Thoracic aorta (tissue), 2 donors: Measurements from ENCODE around the gene SEC24C. TPM values are rescaled to one million over a fixed set of nuclear protein-coding genes. Genes with fewer than 3 reads are reported as not detected.

ENCODE experiments used
- ATAC-seq: fragments of 150-250 bp; one replicate; pipeline ENCODE4 v1.8.0; 2017; ENCODE audit warnings: low read depth; ENCODE audit not compliant: insufficient number of reproducible peaks, low FRiP score
- DNase-seq: peaks from one replicate; pipeline ENCODE4 v3.0.0-alpha.2; 2020; ENCODE audit warnings: low spot score
- H3K27ac ChIP-seq, 2 donors: fragments of 200-600 bp; sonication (generic); 1 replicate in 1 of 2; 2 replicates in 1 of 2; pipeline ENCODE4 v1.5.1; 2016; ENCODE audit warnings: mild to moderate bottlenecking in 2 of 2, moderate library complexity in 2 of 2
- H3K27me3 ChIP-seq: fragments of 200-600 bp; sonication (generic); replicated peaks from 2 replicates; pipeline ENCODE4 v1.6.0; 2016; ENCODE audit warnings: mild to moderate bottlenecking; ENCODE audit not compliant: insufficient read depth
- H3K36me3 ChIP-seq: fragments of 200-600 bp; sonication (generic); one replicate; pipeline ENCODE4 v1.5.1; 2016
- H3K4me1 ChIP-seq, 2 donors: fragments of 200-600 bp; sonication (generic); 1 replicate in 1 of 2; 2 replicates in 1 of 2; pipeline versions ENCODE4 v1.5.1 to v1.6.0; 2016; ENCODE audit warnings: low read depth in 2 of 2, mild to moderate bottlenecking in 1 of 2; ENCODE audit not compliant: control insufficient read depth in 1 of 2
- H3K4me3 ChIP-seq: fragments of 200-600 bp; sonication (generic); 2 replicates; pipeline ENCODE4 v1.5.1; 2016; ENCODE audit warnings: mild to moderate bottlenecking
- H3K9me3 ChIP-seq: fragments of 200-600 bp; sonication (generic); 2 replicates; pipeline ENCODE4 v1.5.1; 2016
- total RNA-seq, 2 donors: library from RNA; depleted of rRNA; stranded (reverse); fragments of >200 nt; gene quantifications; one replicate each; pipeline versions ENCODE4 v1.1.0 to v1.2.3, GENCODE V29; 2016
- TF ChIP-seq, protein P1 (sequence below): fragments of 200-600 bp; sonication (generic); IDR thresholded peaks from one replicate; pipeline ENCODE4 v1.5.1; 2019; ENCODE audit warnings: antibody characterized with exemption

The SEC24C gene
- total RNA-seq, 2 donors from 2014 or later = 55.7 to 80.1 TPM

DNA sequence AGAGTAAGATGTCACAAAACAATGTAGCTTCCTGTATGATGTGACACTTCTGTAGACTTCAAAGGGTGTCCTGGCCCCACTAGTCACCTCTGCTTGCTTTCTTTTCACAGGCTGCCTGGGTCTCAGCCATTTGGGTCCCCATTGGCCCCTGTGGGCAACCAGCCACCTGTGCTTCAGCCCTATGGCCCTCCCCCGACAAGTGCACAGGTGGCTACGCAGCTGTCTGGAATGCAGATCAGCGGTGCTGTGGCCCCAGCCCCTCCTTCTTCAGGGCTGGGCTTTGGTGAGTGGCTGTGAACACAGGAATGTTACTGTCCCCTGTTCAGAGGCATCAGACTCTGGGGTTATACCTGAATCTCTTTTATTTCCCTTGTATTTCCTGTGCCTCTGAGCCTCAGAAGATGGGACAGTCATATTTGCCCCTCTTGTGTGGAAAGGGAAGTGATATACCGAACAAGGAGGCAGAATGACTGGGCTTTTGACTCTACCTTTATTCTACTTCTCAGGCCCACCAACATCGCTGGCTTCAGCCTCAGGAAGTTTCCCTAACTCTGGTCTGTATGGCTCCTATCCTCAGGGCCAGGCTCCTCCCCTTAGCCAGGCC, 15.4 kb downstream of the SEC24C start:
- Histone ChIP-seq H3K36me3 (peaks cover 51% of the 10 kb centered on the region), H3K27ac (no peak overlapping the region), H3K27me3 (no peaks in the 10 kb centered on the region), H3K4me1 (no peaks in the 10 kb centered on the region), H3K9me3 (no peaks in the 10 kb centered on the region), H3K4me3 (no peak overlapping the region)
- TF ChIP-seq, protein P1, sequence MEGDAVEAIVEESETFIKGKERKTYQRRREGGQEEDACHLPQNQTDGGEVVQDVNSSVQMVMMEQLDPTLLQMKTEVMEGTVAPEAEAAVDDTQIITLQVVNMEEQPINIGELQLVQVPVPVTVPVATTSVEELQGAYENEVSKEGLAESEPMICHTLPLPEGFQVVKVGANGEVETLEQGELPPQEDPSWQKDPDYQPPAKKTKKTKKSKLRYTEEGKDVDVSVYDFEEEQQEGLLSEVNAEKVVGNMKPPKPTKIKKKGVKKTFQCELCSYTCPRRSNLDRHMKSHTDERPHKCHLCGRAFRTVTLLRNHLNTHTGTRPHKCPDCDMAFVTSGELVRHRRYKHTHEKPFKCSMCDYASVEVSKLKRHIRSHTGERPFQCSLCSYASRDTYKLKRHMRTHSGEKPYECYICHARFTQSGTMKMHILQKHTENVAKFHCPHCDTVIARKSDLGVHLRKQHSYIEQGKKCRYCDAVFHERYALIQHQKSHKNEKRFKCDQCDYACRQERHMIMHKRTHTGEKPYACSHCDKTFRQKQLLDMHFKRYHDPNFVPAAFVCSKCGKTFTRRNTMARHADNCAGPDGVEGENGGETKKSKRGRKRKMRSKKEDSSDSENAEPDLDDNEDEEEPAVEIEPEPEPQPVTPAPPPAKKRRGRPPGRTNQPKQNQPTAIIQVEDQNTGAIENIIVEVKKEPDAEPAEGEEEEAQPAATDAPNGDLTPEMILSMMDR = no peak
- no peak for DNase-seq
- ATAC-seq = no peak

DNA sequence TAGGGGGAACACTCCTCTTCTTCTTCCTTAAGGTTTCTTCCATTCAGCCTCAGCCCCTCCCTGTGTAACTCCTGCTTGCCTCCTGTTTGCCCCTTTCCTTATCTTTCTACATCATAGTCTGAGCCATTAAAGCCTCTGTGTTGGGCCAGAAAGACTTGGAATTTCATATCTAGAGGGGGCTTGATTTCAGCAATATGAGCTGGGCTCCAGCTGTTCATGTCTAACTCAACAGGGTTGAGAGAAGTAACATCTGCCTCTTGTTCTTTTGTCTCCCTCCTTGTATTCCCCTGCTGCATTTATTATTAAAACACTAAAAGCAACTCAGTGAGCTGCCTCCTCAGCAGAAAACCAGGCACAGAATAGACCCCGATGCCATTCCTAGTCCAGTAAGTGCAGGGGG, 17.6 kb downstream of the SEC24C start:
- Histone ChIP-seq H3K9me3 (no peaks in the 10 kb centered on the region), H3K27me3 (no peaks in the 10 kb centered on the region), H3K4me1 (no peaks in the 10 kb centered on the region), H3K36me3 (peaks cover 73% of the 10 kb centered on the region), H3K27ac (no peak overlapping the region), H3K4me3 (no peak overlapping the region)
- ATAC-seq (no peak), DNase-seq (no peak)
- TF ChIP-seq, protein P1 = no peak

DNA sequence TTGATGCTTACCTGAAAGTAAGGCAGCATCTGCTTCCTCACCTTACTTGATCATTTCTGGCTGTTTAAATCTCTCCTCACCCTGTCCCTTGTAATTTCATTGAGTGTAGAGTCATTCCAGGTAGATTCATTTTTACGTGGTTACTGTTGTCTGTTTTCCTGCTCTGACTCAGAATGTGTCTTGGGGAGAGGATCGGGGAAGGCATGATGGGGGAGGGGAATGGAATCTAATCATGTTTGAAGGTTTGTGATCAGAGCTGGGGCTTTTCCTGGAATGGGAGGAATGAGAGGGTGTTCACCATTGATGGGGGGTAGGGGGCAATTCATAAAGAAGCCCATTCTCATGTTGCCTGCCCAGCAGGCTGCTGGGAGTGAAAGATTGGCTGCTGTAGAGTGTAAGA, 18.7 kb downstream of the SEC24C start:
- no peaks in the 10 kb centered on the region for H3K4me1 ChIP-seq
- peaks cover 81% of the 10 kb centered on the region for H3K36me3 ChIP-seq
- no peak for DNase-seq

DNA sequence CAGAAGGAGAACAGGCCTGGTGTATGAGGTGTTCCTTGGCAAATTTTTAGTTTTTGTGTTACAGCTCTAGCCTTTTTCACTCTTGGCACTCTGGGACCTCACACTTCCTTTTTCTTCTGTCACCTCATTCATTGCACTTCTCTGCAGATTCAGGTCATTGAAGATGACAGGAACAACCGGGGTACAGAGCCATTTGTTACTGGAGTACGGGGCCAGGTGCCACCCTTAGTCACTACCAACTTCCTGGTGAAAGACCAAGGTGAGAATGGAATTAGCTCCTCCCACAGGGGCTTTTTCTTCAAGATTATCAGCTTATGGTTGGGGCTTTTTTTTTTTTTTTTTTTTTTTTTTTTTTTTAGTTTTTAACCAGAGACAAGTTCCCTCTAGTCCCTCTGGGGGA, 19.2 kb downstream of the SEC24C start:
- peaks cover 86% of the 10 kb centered on the region for H3K36me3 ChIP-seq
- DNase-seq = no peak

More for the DNA sequence above, 18.7 kb downstream of the SEC24C start:
- Histone ChIP-seq H3K27me3 (no peaks in the 10 kb centered on the region), H3K9me3 (no peaks in the 10 kb centered on the region), H3K4me3 (no peak overlapping the region), H3K27ac (no peak overlapping the region)
- no peak for ATAC-seq
- TF ChIP-seq, protein P1 = no peak

DNA sequence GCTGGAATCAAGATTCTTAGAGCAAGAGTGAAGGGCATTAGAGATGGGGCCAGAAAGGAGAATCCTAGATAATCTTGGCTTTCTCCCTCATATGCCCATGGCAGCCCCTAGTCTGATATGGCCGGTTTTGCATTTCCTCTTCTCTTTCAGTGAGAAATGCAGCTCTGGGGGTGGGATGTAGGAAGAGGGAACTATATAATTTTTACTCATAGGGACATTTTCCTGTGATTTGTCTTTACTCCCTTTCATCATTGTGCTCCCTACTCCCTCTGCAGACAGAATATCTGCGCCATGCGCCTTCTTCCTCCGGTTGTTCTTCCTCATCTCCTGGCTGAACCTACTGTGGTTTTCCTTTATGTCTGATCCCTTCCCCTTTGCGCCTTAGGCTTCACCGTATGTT, 20.9 kb downstream of the SEC24C start:
- Histone ChIP-seq H3K9me3 (no peaks in the 10 kb centered on the region), H3K27me3 (no peaks in the 10 kb centered on the region), H3K4me1 (no peaks in the 10 kb centered on the region), H3K27ac (no peak overlapping the region), H3K4me3 (no peak overlapping the region), H3K36me3 (peaks cover 94% of the 10 kb centered on the region)
- ATAC-seq (no peak), DNase-seq (no peak)
- TF ChIP-seq, protein P1 = no peak

More for the DNA sequence above, 19.2 kb downstream of the SEC24C start:
- H3K27me3 ChIP-seq = no peaks in the 10 kb centered on the region
- no peaks in the 10 kb centered on the region for H3K9me3 ChIP-seq
- no peaks in the 10 kb centered on the region for H3K4me1 ChIP-seq
- TF ChIP-seq, protein P1 = no peak
- H3K4me3 ChIP-seq = no peak overlapping the region
- H3K27ac ChIP-seq = no peak overlapping the region
- no peak for ATAC-seq
